Measurements from ENCODE around the gene AIFM2. TPM values are rescaled to one million over a fixed set of nuclear protein-coding genes. Genes with fewer than 3 reads are reported as not detected.
"Not testable (repeated sequence)": the region's sequence is repeated elsewhere in the genome, so short reads cannot be mapped to it uniquely, and the experiment has no call there.

AIFM2 gene
- total RNA-seq, 1 experiment from 2014 or later = 12.3 TPM

DNA sequence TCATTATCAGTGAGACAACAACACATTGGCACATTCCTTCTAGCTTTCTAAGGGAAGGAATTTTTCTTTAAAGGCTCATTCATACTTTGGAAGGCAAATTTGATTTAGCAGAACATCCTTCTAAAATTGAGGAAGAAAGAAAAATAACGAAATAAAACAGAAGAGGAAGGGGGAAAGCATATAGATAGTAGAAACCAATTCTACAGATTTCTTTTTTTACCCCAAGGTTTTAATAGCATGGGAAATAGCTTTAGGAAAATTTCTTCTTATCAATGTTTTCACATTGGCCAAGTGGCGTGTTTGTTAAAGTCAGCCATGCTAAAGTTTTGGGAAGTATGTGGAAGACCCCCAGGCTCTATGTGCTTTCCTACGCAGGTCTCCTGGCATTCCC is 44.3 kb downstream of the AIFM2 start:
- H3K9me3 ChIP-seq (replicated peaks) = no peaks in the 10 kb centered on the region
- H3K4me1 ChIP-seq (replicated peaks) = no peaks in the 10 kb centered on the region
- no peak overlapping the region for H3K4me3 ChIP-seq
- H3K27ac ChIP-seq = no peak overlapping the region
- peaks cover 8% of the 10 kb centered on the region for H3K36me3 ChIP-seq
- no peaks in the 10 kb centered on the region for H3K27me3 ChIP-seq (replicated peaks)
- no peak for DNase-seq (ENCODE audit: low read depth in 1 of 2, low spot score in 2 of 2)

DNA sequence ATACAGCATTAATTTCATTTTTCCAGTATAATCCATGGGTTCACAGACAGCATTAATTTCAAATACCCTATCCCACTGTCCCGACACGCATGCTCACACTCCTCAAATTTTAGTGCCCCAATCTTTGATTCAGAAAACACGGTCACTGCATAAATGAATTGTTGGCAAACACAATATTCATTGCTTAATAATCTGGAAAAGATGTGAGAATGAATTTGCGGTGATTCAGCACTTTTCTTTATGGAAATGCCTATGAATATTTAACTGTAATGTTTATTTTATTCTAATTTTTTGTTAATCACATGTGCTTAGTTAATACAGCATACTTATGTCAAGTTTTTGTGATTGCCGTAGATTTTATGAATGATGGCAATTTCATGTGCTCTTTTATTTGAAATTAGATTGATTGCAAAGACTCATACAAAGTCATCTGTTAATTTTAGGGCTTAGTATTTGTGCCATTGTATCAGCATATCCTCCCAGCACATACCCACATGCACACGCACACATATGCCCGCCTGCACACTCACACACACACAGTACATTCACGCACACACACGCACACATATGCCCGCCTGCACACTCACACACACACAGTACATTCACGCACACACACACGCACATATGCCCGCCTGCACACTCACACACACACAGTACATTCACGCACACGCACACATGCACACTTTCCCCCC is 44.9 kb downstream of the AIFM2 start:
- H3K36me3 ChIP-seq = peaks cover 8% of the 10 kb centered on the region
- no peak overlapping the region for H3K4me3 ChIP-seq
- H3K9me3 ChIP-seq (replicated peaks) = no peaks in the 10 kb centered on the region
- DNase-seq (ENCODE audit: low read depth in 1 of 2, low spot score in 2 of 2) = no peak
- H3K4me1 ChIP-seq (replicated peaks) = no peaks in the 10 kb centered on the region
- H3K27me3 ChIP-seq (replicated peaks) = no peaks in the 10 kb centered on the region
- H3K27ac ChIP-seq = no peak overlapping the region

DNA sequence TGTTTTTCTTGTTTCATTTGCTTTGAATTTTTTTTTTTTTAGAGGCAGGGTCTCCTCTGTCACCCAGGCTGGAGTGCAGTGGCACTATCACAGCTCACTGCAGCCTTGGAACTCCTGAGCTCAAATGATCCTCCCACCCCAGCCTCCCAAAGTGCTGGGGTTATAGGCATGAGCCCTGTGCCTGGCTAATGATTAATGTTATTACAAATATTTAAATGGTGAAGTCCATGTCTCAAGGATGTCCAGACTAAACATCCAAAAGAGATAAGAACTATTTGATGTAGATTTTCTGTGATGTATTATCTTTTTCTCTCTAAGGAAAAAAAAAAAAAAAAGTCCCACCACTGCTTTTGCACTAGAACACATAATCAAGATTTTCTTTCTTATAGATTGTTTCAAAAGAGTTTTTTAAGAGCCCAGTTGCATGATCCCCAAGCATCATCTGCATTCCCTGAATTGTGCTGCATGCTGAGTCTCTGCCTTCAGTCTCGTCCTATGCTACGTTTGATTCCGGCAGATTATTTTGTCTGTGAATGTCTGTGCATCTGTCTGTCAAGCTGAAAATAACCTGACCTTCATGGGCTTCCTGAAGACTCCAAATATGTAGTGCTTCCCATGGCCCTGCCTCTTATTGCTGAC is 46.5 kb downstream of the AIFM2 start:
- H3K9me3 ChIP-seq (replicated peaks) = no peaks in the 10 kb centered on the region
- H3K27ac ChIP-seq = no peak overlapping the region
- H3K36me3 ChIP-seq = peaks cover 4% of the 10 kb centered on the region; the same call in 1 of the 2 replicates
- no peak for DNase-seq (ENCODE audit: low read depth in 1 of 2, low spot score in 2 of 2)
- H3K27me3 ChIP-seq (replicated peaks) = no peaks in the 10 kb centered on the region
- no peak overlapping the region for H3K4me3 ChIP-seq
- no peaks in the 10 kb centered on the region for H3K4me1 ChIP-seq (replicated peaks)

DNA sequence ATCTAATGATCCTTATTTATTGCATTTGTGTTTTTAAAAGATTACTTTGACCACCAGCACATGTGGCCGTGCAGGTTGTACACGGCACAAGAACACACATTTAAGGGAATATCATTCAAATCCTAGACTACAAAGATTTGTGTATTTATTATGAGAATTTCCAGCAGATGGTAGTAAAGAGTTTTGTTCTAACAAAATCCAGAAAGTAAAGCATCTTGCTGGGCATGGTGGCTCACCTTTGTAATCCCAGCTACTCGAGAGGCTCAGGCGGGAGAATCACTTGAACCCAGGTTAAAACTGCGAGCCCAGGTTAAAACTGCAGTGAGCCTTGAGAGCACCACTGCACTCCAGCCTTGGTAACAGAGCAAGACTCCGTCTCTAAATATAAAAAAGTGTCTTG is 48.4 kb downstream of the AIFM2 start:
- no peak for DNase-seq (ENCODE audit: low read depth in 1 of 2, low spot score in 2 of 2)

DNA sequence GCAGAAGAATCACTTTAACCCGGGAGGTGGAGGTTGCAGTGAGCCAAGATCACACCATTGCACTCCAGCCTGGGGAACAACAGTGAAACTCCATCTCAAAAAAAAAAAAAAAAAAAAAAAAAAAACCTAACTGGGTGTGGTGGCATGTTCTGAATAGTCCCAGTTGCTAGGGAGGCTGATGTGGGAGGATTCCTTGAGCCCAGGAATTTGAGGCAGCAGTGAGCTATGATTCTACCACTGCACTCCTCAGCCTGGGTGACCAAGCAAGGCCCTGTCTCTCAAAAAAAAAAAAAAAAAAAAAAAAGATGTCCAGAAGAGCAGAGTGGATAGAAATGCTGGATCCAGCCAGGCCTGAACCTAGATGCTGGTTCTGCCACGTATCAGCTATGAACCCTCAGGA is 51.8 kb downstream of the AIFM2 start:
- H3K4me3 ChIP-seq; H3K27ac ChIP-seq; H3K36me3 ChIP-seq; H3K9me3 ChIP-seq (replicated peaks); H3K4me1 ChIP-seq (replicated peaks); DNase-seq (ENCODE audit: low read depth in 1 of 2, low spot score in 2 of 2); H3K27me3 ChIP-seq (replicated peaks): not testable (repeated sequence)

More for the DNA sequence above, 48.4 kb downstream of the AIFM2 start:
- Histone ChIP-seq H3K9me3 (replicated peaks) (no peaks in the 10 kb centered on the region), H3K27me3 (replicated peaks) (no peaks in the 10 kb centered on the region), H3K4me1 (replicated peaks) (no peaks in the 10 kb centered on the region), H3K27ac (no peak overlapping the region), H3K36me3 (no peaks in the 10 kb centered on the region), H3K4me3 (no peak overlapping the region)

DNA sequence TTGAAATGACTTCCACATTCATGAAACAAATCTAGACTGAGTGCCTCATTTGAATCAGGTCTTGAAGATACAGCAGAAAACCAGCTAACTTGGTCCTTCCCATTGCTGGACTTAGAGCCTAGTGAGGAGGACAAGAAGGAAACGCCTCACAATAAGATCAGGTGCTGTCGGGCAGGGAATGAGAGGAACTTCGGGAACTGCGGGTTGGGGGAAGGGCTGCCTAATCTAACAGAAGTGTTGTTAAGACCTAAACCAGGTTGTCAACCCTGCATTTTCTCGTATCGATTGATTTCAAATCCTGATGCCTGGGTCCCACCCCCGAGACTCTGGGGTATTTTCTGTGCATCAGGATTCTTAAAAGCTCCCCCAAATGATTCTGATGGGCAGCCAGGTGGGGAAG is 53.7 kb downstream of the AIFM2 start:
- no peak for DNase-seq (ENCODE audit: low read depth in 1 of 2, low spot score in 2 of 2)
- peaks cover 4% of the 10 kb centered on the region; the same call in 1 of the 2 replicates for H3K4me1 ChIP-seq (replicated peaks)
- H3K4me3 ChIP-seq = no peak overlapping the region
- H3K27me3 ChIP-seq (replicated peaks) = no peaks in the 10 kb centered on the region
- no peaks in the 10 kb centered on the region for H3K9me3 ChIP-seq (replicated peaks)
- H3K36me3 ChIP-seq = peaks cover 4% of the 10 kb centered on the region; the same call in 1 of the 2 replicates
- H3K27ac ChIP-seq = no peak overlapping the region

DNA sequence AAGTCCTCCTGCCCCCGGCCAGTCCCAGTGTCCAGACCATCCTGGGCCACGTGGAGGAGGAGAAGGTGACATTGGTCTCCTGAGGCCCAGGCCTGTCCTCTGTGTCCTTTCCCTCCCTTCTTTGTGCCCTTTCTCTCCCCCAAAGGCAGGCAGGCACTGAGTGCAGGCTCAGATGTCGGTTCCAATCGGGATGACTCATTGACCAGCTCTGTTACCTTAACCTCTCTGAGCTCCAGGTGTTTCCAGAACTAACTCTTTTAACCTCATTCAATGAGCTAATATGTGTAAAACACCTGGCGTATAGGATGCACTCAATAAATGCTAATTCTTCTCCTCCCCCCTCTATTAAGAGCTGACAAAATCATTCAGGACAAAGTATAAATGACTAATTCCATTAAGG is 54.3 kb downstream of the AIFM2 start:
- Histone ChIP-seq H3K4me3 (no peak overlapping the region), H3K36me3 (peaks cover 5% of the 10 kb centered on the region; the same call in 1 of the 2 replicates), H3K27me3 (replicated peaks) (no peaks in the 10 kb centered on the region)

DNA sequence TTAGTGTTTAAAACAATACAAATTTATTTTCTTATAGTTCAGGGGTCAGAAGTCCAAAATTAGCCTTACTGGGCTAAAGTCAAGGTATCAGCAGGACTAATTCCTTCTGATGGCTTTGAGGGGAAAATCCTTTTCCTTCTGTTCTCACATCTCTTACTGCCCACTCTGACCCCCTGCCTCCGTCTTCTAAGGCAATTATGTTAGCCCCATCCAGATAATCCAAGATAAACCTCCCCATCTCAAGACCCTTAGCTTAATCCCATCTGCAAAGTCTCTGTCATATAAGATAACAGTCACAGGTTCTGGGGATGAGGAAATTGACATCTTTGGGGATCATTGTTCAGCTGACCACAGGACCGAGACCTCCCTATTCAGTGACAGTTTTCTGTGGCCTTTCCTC is 57.7 kb downstream of the AIFM2 start:
- H3K9me3 ChIP-seq (replicated peaks) = no peaks in the 10 kb centered on the region
- no peaks in the 10 kb centered on the region for H3K27me3 ChIP-seq (replicated peaks)
- H3K4me1 ChIP-seq (replicated peaks) = peaks cover 5% of the 10 kb centered on the region; the same call in 1 of the 2 replicates
- peaks cover 5% of the 10 kb centered on the region; the same call in 1 of the 2 replicates for H3K36me3 ChIP-seq
- no peak overlapping the region for H3K27ac ChIP-seq
- no peak for DNase-seq (ENCODE audit: low read depth in 1 of 2, low spot score in 2 of 2)
- H3K4me3 ChIP-seq = no peak overlapping the region

More for the DNA sequence above, 54.3 kb downstream of the AIFM2 start:
- H3K27ac ChIP-seq = no peak overlapping the region
- H3K4me1 ChIP-seq (replicated peaks) = peaks cover 5% of the 10 kb centered on the region; the same call in 1 of the 2 replicates
- no peak for DNase-seq (ENCODE audit: low read depth in 1 of 2, low spot score in 2 of 2)
- H3K9me3 ChIP-seq (replicated peaks) = no peaks in the 10 kb centered on the region

DNA sequence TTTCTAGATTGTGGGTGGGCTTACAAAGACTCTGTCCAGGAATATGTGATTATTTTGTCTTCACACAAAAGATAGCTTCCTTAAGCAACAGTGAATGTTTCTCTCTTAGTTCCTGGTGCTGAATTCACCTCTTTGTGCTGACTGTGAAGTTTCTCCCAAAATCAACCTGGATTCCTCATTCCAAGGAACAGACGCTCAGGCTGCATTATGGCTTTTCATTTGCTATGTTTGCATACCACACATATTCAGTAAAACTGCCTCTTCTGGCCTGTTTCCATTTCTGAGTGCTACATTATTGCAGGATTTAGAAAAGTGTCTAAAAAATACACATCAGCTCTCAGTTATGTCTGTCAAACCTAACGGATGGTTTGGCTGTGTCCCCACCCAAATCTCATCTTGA is 58.5 kb downstream of the AIFM2 start:
- Histone ChIP-seq H3K27me3 (replicated peaks) (no peaks in the 10 kb centered on the region), H3K4me3 (no peak overlapping the region), H3K27ac (no peak overlapping the region), H3K9me3 (replicated peaks) (no peaks in the 10 kb centered on the region), H3K36me3 (peaks cover 5% of the 10 kb centered on the region; the same call in 1 of the 2 replicates), H3K4me1 (replicated peaks) (peaks cover 5% of the 10 kb centered on the region; the same call in 1 of the 2 replicates)
- DNase-seq (ENCODE audit: low read depth in 1 of 2, low spot score in 2 of 2) = no peak

DNA sequence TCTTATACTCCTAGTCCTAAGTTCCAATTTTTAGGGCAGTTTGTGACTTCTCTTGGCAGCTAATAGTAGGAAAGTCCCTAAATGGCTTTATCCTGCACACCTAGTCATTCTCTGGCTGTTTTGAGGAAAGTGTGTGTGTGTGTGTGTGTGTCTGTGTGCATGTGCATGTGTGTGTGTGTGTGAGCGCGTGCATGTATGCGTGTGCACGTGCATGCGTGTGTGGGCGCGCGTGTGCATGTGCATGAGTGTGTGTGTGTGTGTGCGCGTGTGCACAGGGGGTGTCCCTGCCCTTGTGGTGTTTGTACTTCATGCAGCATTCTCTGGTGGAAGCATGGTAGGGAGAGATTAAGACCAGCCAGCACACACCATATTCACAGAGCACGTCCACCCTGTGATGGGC is 61.8 kb downstream of the AIFM2 start:
- Histone ChIP-seq H3K4me3 (no peak overlapping the region), H3K27me3 (replicated peaks) (no peaks in the 10 kb centered on the region), H3K9me3 (replicated peaks) (no peaks in the 10 kb centered on the region), H3K4me1 (replicated peaks) (peaks cover 5% of the 10 kb centered on the region; the same call in 1 of the 2 replicates), H3K36me3 (0 out of 2 replicates have a peak, but pooled peaks cover 2% of the 10 kb centered on the region), H3K27ac (no peak overlapping the region)
- no peak for DNase-seq (ENCODE audit: low read depth in 1 of 2, low spot score in 2 of 2)

DNA sequence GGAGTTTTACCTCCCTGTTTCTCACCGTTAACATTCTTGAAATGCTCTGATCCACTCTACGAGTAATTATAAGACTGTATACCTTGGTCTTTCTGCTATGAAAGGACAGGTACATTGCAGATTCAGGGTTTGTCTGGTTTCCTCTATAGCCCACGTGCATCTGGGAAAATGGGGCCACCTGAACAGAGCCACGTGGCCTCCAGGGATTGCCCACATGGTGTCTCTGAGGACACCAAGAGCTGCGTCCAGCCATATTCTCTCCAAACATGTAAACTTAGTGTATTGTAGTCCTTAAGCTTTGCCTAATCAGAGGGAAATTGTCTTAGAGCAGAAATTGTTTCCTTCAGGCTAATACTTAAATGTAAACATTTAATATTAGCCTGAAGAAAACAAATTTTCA is 63.3 kb downstream of the AIFM2 start:
- H3K27ac ChIP-seq = no peak overlapping the region
- no peaks in the 10 kb centered on the region for H3K9me3 ChIP-seq (replicated peaks)
- H3K4me3 ChIP-seq = no peak overlapping the region
- peaks cover 5% of the 10 kb centered on the region; the same call in 1 of the 2 replicates for H3K4me1 ChIP-seq (replicated peaks)
- DNase-seq (ENCODE audit: low read depth in 1 of 2, low spot score in 2 of 2) = no peak
- no peaks in the 10 kb centered on the region for H3K27me3 ChIP-seq (replicated peaks)
- H3K36me3 ChIP-seq = 0 out of 2 replicates have a peak, but pooled peaks cover 2% of the 10 kb centered on the region

DNA sequence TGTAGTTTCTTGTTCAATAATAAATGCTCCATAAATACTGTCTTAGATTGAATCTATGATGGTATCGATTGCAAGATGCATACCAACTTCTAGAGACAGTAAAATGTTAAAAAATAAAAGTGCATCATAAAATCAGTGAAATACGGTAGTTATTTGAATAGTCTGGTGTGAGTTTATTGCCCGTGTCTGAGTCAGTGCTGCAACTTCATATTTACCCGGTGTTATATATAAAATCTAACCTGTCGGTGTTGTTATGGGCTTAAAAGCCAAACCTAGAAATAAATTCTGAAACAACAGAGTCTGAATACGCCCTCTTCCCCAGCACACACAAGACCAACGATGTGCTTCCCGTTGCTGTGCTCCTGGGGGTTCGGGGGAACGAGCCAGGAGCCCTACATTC is 63.7 kb downstream of the AIFM2 start:
- Histone ChIP-seq H3K36me3 (0 out of 2 replicates have a peak, but pooled peaks cover 2% of the 10 kb centered on the region), H3K27ac (no peak overlapping the region), H3K4me1 (replicated peaks) (peaks cover 1% of the 10 kb centered on the region; the same call in 1 of the 2 replicates), H3K4me3 (no peak overlapping the region), H3K27me3 (replicated peaks) (no peaks in the 10 kb centered on the region), H3K9me3 (replicated peaks) (no peaks in the 10 kb centered on the region)
- DNase-seq (ENCODE audit: low read depth in 1 of 2, low spot score in 2 of 2) = no peak

DNA sequence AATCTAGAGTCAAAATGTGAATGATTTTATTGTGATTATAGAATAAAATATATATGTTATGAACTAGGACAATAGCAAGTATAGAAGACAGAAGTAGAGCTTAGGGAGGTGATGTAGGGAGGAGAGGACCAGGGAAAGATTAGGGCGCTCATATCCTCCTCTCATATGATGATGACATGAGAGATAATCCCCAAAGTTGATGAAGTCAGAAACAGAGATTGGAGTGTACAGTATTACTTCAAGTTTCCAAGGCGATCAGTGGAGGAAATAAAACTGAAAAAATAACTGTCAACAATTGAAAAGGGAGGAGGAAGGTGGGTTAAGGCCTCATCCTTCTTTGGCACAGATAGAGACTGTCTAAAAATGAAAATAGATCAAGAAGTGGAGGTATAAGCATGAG is 65.0 kb downstream of the AIFM2 start:
- Histone ChIP-seq H3K36me3 (no peaks in the 10 kb centered on the region), H3K4me1 (replicated peaks) (no peaks in the 10 kb centered on the region), H3K9me3 (replicated peaks) (no peaks in the 10 kb centered on the region), H3K27me3 (replicated peaks) (no peaks in the 10 kb centered on the region), H3K27ac (no peak overlapping the region), H3K4me3 (no peak overlapping the region)
- no peak for DNase-seq (ENCODE audit: low read depth in 1 of 2, low spot score in 2 of 2)

DNA sequence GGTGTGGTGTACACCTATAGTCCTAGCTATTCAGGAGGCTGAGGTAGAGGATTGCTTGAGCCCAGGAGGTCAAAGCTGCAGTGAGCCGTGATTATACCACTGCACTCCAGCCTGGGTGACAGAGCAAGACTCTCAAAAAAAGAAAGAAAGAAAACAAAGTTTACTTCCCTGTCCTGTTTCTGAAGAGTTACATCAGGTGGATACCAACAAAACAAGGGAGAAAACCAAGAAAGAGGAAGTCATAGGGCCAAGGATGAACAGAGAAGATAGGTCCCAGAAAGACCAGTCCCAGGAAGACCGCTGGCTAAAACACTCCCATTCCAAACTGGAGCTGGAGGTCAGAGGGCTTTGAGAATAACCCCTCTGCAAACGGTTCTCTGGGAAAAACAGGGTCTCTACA is 66.4 kb downstream of the AIFM2 start:
- no peak for DNase-seq (ENCODE audit: low read depth in 1 of 2, low spot score in 2 of 2)
- Histone ChIP-seq H3K27me3 (replicated peaks) (no peaks in the 10 kb centered on the region), H3K36me3 (no peaks in the 10 kb centered on the region), H3K4me3 (no peak overlapping the region), H3K4me1 (replicated peaks) (no peaks in the 10 kb centered on the region), H3K27ac (no peak overlapping the region), H3K9me3 (replicated peaks) (no peaks in the 10 kb centered on the region)

All from SJSA1 (cell line).